ENCODE data around the gene ZSCAN2. TPM values are rescaled to one million over a fixed set of nuclear protein-coding genes. Genes with fewer than 3 reads are reported as not detected.
A peak's percentile ranks its signal among the peaks of the same experiment; 100 is the strongest.

The ZSCAN2 gene
- total RNA-seq, 2 donors from 2014 or later = 13.9 to 23.2 TPM

- TF ChIP-seq POLR2A (IDR thresholded peaks at IDR 0.05) (no peak), POLR2AphosphoS5 (IDR thresholded peaks at IDR 0.05) (no peak)
- TF ChIP-seq, protein P1, sequence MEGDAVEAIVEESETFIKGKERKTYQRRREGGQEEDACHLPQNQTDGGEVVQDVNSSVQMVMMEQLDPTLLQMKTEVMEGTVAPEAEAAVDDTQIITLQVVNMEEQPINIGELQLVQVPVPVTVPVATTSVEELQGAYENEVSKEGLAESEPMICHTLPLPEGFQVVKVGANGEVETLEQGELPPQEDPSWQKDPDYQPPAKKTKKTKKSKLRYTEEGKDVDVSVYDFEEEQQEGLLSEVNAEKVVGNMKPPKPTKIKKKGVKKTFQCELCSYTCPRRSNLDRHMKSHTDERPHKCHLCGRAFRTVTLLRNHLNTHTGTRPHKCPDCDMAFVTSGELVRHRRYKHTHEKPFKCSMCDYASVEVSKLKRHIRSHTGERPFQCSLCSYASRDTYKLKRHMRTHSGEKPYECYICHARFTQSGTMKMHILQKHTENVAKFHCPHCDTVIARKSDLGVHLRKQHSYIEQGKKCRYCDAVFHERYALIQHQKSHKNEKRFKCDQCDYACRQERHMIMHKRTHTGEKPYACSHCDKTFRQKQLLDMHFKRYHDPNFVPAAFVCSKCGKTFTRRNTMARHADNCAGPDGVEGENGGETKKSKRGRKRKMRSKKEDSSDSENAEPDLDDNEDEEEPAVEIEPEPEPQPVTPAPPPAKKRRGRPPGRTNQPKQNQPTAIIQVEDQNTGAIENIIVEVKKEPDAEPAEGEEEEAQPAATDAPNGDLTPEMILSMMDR (IDR thresholded peaks at IDR 0.05) = no peak
Measured at GRCh38 chr15:84658788-84659411, 58.1 kb downstream of the ZSCAN2 start.

DNA sequence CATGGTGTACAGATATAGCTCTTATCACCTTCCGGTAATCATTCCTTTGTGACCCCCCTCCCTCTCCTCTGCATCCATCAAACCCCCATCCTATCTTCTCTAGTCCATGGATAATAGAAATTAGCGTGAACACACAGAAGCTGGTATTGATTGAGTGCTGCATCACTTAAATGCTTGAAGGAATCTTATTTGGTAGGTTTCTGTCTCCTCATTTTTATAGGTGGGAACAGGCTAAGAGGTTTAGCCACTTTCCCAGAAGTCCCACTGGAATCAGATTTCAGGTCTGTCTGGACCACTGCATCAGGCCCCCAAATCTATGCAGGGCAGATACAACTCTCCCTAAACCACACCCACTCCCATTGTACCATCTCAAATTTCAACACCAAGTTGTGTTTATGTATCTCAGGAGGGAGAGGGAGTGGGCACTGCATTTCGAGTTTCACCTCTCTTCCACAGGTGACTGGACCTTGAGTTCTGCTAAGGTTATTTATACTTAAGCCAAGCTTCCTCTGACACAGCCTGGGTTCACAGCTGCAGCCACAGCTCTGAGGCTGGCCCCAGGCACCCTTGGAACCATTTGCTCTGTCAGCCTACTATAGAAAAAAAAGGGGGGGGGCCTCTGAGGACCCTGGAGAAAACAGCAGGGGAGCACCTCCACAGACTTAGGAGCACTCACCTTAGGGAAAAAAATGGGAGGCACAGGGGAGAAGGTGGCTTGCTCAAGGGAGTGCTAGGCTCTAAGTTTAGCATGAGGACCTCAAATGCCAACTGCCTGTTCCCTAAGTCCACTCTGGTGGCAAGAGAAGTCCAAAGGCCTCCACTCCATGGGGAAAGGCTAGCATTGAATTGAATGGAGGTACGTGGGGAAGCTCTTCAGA, 59.3 kb downstream of the ZSCAN2 start:
- Histone ChIP-seq H3K27me3 (replicated peaks; ENCODE audit: insufficient read depth) (no peaks in the 10 kb centered on the region), H3K36me3 (no peaks in the 10 kb centered on the region), H3K9me3 (no peaks in the 10 kb centered on the region), H3K27ac (no peak overlapping the region), H3K4me3 (no peak overlapping the region), H3K4me1 (replicated peaks) (no peaks in the 10 kb centered on the region)
- TF ChIP-seq POLR2A (IDR thresholded peaks at IDR 0.05) (no peak), POLR2AphosphoS5 (IDR thresholded peaks at IDR 0.05) (no peak)
- TF ChIP-seq, protein P1 (IDR thresholded peaks at IDR 0.05) = no peak
- intact Hi-C loops (cut with DNase I) = loop anchor here (5.0 to 10.0 kb wide), 3 partner anchors 57 to 85 kb away; partner anchors contain the start of genes SEC11A and ZNF592
- DNase-seq (ENCODE audit: low spot score) = no peak
- 73% methylated on average over 4 of the region's 4 CpGs for WGBS

More at GRCh38 chr15:84658788-84659411, 58.1 kb downstream of the ZSCAN2 start:
- intact Hi-C loops (cut with DNase I) = loop anchor here (5.0 to 10.0 kb wide), 3 partner anchors 58 to 86 kb away; partner anchors contain the start of genes SEC11A and ZNF592
- 54% methylated on average over 7 of the region's 7 CpGs for WGBS
- Histone ChIP-seq H3K9me3 (no peaks in the 10 kb centered on the region), H3K4me3 (no peak overlapping the region), H3K36me3 (no peaks in the 10 kb centered on the region), H3K27me3 (replicated peaks; ENCODE audit: insufficient read depth) (no peaks in the 10 kb centered on the region), H3K27ac (peak overlapping the region; percentile 75 to 79), H3K4me1 (replicated peaks) (no peaks in the 10 kb centered on the region)
- no peak for DNase-seq (ENCODE audit: low spot score)

GRCh38 chr15:84661001-84661400, 60.2 kb downstream of the ZSCAN2 start:
- intact Hi-C loops (cut with DNase I) = no loop called here
- Histone ChIP-seq H3K36me3 (no peaks in the 10 kb centered on the region), H3K4me3 (no peak overlapping the region), H3K4me1 (replicated peaks) (no peaks in the 10 kb centered on the region), H3K9me3 (no peaks in the 10 kb centered on the region), H3K27me3 (replicated peaks; ENCODE audit: insufficient read depth) (no peaks in the 10 kb centered on the region), H3K27ac (no peak overlapping the region)
- no peak for DNase-seq (ENCODE audit: low spot score)
- TF ChIP-seq, protein P1 (IDR thresholded peaks at IDR 0.05) = no peak
- TF ChIP-seq POLR2AphosphoS5 (IDR thresholded peaks at IDR 0.05) (no peak), POLR2A (IDR thresholded peaks at IDR 0.05) (no peak)
- WGBS = 95% methylated on average over 10 of the region's 10 CpGs

- no peak overlapping the region for H3K4me3 ChIP-seq
- H3K4me1 ChIP-seq (replicated peaks) = no peaks in the 10 kb centered on the region
- H3K36me3 ChIP-seq = no peaks in the 10 kb centered on the region
- no peaks in the 10 kb centered on the region for H3K27me3 ChIP-seq (replicated peaks; ENCODE audit: insufficient read depth)
- no peak overlapping the region for H3K27ac ChIP-seq
- WGBS = 78% methylated on average over 2 of the region's 2 CpGs
- H3K9me3 ChIP-seq = no peaks in the 10 kb centered on the region
- intact Hi-C loops (cut with DNase I) = no loop called here
- DNase-seq (ENCODE audit: low spot score) = no peak
- no peak for TF ChIP-seq POLR2AphosphoS5 (IDR thresholded peaks at IDR 0.05)
- TF ChIP-seq, protein P1 (IDR thresholded peaks at IDR 0.05) = no peak
- no peak for TF ChIP-seq POLR2A (IDR thresholded peaks at IDR 0.05)
Measured at GRCh38 chr15:84666373-84666772, 65.6 kb downstream of the ZSCAN2 start.

All from prostate gland (tissue), 2 donors.